Activated CD8-positive, alpha-beta memory T cell treated with anti-CD3 and anti-CD28 coated beads for 24 hours (primary cell): ENCODE results near the gene FER.
"Not testable (repeated sequence)": the region's sequence is repeated elsewhere in the genome, so short reads cannot be mapped to it uniquely, and the experiment has no call there.

ENCODE experiments used
- DNase-seq: peaks from one replicate; pipeline ENCODE4 v3.0.0-alpha.2; 2020

FER gene

GRCh38 chr5:109141222-109142200, 393.8 kb downstream of the FER start:
- DNase-seq = no peak

- no peak for DNase-seq
These were observed 395.3 kb downstream of the FER start for GRCh38 chr5:109143031-109143430.

GRCh38 chr5:109145139-109145538, 397.4 kb downstream of the FER start:
- no peak for DNase-seq

- DNase-seq = no peak
These were observed 398.9 kb downstream of the FER start for GRCh38 chr5:109146591-109146990.

- DNase-seq = no peak
These were observed 404.9 kb downstream of the FER start for GRCh38 chr5:109152565-109152964.

GRCh38 chr5:109155625-109156024, 407.9 kb downstream of the FER start:
- DNase-seq = no peak

GRCh38 chr5:109156885-109157284, 409.2 kb downstream of the FER start:
- no peak for DNase-seq

GRCh38 chr5:109160468-109160867, 412.8 kb downstream of the FER start:
- DNase-seq = no peak

GRCh38 chr5:109161914-109162683, 414.4 kb downstream of the FER start:
- no peak for DNase-seq

- DNase-seq = no peak
These were observed 415.6 kb downstream of the FER start for GRCh38 chr5:109163336-109163735.

GRCh38 chr5:109164001-109164400, 416.3 kb downstream of the FER start:
- no peak for DNase-seq

- DNase-seq = no peak
These were observed 419.9 kb downstream of the FER start for GRCh38 chr5:109167586-109167985.

GRCh38 chr5:109168151-109168550, 420.5 kb downstream of the FER start:
- DNase-seq = no peak

- no peak for DNase-seq
These were observed 423.1 kb downstream of the FER start for GRCh38 chr5:109170629-109171350.

GRCh38 chr5:109171437-109172073, 423.9 kb downstream of the FER start:
- DNase-seq = not testable (repeated sequence)

GRCh38 chr5:109173036-109173794, 425.5 kb downstream of the FER start:
- DNase-seq = no peak

GRCh38 chr5:109177227-109177626, 429.5 kb downstream of the FER start:
- no peak for DNase-seq

GRCh38 chr5:109177782-109178181, 430.1 kb downstream of the FER start:
- DNase-seq = no peak

GRCh38 chr5:109180668-109181067, 433.0 kb downstream of the FER start:
- no peak for DNase-seq

- DNase-seq = no peak
These were observed 439.1 kb downstream of the FER start for GRCh38 chr5:109186759-109187158.

- no peak for DNase-seq
These were observed 443.5 kb downstream of the FER start for GRCh38 chr5:109191153-109191558.

- no peak for DNase-seq
These were observed 444.3 kb downstream of the FER start for GRCh38 chr5:109192027-109192426.
